Ecto neural progenitor cell (in vitro differentiated cells): ENCODE measurements around the gene ARMC9.
A peak's percentile ranks its signal among the peaks of the same experiment; 100 is the strongest.
"Not testable (repeated sequence)": the region's sequence is repeated elsewhere in the genome, so short reads cannot be mapped to it uniquely, and the experiment has no call there.

Experiments used
- DNase-seq: peaks from one replicate; pipeline ENCODE4 v3.0.0-alpha.2; 2018; ENCODE audit warnings: low spot score

The ARMC9 gene, protein sequence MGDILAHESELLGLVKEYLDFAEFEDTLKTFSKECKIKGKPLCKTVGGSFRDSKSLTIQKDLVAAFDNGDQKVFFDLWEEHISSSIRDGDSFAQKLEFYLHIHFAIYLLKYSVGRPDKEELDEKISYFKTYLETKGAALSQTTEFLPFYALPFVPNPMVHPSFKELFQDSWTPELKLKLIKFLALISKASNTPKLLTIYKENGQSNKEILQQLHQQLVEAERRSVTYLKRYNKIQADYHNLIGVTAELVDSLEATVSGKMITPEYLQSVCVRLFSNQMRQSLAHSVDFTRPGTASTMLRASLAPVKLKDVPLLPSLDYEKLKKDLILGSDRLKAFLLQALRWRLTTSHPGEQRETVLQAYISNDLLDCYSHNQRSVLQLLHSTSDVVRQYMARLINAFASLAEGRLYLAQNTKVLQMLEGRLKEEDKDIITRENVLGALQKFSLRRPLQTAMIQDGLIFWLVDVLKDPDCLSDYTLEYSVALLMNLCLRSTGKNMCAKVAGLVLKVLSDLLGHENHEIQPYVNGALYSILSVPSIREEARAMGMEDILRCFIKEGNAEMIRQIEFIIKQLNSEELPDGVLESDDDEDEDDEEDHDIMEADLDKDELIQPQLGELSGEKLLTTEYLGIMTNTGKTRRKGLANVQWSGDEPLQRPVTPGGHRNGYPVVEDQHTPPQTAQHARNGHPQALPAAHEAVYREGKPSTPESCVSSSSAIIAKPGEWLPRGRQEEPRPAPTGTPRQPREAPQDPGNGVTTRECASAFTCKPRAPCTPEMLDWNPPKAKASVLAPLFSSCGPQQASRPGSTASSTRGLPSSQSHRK

DNA sequence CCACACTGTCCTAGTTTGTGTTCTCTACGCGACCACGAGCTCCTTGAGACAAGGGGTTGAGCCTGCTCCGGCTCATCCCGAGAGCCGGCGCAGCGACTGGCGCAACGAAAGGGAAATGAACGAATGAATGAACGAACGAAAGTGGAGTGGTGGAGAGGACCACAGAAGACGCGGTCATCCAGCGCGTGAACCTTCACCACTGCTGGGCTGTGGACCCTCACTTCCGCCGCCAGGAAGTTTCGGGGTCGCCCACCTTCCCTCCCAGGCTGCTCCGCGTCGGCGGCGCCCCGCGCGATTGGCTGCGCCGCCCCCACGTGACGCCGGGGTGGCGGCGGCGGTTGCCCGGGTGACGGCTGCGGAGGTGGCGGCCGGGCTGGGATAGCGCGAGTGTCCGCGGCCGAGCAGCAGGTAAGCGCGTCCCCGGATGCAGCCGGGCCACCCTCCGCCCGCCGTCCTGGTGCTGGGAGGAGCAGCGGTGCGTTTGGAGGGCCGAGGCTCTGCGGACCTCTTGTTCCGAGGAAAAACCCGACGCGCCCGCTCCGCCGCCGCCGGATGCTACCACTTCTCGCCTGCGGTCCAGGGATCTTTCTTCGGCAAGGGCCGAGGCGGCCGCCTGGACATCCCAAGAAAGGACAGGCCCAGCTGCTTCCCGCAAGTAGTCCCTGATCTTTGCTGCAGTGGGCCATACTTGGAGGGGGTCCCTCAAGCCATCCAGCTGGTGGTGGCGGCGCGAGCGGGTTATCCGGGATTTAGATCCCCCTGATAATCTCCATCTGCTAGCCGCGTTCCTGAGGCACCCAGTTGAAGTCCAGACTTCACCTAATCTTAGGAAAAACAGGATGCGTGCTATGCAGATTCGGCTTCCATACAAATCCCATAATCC, at the start of gene ARMC9:
ARMC9 (plus strand) TSS at position 341 of the 883 bp plus-strand sequence. CDS start 7,608 bp downstream, outside the sequence.
- peak; percentile 91 for DNase-seq

DNA sequence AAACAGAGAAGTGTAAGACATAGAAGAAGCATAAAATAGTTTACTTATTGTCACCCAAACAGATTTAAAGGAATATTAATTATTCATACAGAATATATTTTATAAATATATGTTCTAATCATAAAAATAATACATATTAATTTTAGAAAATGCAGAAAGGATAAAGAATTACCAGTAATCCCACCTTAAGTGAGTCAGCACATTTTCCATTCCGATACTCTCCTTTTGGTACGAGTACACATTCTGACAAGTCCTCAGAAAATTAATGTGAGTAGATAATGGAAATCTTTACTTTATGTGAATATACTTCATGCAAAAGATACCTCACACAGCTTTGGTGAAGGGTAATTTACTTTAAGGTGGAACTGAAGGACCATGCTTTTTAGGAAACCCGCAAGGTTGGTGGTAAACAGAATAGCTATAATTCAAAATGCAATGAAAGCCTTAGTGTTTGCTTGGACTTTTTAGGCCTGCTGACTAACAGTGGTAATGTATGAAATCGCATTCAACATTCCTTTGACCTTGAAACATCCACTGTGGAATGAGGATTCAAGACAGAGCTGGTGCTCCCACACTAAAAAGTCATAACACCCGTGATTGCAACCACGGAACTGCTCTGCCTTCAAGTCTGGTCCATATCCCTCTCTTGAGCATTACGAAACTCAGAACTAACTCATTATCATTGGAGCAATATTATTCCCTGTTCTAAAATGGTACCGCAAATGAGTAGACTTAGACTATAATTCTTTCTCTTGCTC, 45.5 kb upstream of the ARMC9 start:
- no peak for DNase-seq

DNA sequence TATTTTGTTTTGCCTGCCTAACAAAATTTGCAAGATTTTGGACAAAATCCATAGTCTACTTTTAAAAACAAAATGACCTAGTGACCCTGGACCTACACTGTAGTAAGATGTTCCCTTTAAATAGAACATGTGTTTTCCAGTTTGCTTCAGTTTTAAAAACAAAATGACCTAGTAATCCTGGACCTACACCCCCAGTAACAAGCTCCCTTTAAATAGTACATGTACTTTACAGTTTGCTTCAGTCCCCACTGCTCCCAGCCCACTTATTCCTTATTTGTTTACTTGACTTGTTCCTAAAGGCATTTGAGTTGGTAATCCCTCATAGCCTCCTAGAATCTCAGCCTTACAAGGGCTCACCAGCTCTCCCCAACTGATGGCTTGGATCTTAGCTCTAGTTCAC, 39.1 kb upstream of the ARMC9 start:
- DNase-seq: no peak

DNA sequence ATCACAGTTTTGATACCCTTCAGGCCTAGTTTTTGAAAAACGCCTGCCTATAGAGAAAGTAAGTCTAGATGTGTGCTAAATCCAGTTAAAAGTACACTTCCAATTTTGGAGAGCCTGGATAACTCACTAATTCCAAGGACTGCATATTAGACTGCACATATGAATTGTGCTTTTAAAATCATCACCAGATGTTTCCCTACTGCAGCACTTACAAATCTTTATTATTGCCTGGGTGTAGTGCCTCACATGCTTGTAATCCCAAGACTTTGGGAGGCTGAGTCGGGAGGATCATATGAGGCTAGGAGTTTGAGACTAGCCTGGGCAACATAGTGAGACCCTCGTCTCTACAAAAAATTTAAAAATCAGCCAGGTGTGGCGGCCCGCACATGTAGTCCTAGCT, 37.7 kb upstream of the ARMC9 start:
- no peak for DNase-seq

DNA sequence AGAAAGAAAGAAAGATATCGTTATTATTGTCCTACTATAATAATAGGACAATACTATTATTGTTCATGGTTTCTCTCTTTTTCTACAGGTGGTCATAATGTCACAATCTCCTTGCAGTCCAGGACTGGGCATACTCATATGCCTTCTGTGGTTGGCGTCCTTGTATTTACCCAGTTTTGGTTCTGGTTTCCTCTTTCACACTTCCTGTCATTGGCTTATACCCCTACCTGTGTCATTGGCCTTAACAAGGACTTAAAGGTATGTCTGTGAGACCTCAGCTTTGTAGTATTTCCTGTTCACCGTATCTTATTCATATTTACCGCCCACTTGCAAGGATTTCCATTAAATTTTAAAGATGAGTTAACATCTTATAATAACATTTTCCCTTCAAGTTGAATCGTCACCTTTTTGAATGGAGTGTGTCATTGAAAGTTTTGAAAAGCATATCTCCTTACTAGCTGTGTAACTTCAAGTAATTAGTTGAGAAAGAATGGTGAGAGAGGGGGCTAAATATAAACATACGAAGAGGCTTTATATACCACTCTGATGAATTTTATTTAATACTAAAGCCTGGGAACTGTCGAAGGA, 37.1 kb upstream of the ARMC9 start:
- DNase-seq: no peak

DNA sequence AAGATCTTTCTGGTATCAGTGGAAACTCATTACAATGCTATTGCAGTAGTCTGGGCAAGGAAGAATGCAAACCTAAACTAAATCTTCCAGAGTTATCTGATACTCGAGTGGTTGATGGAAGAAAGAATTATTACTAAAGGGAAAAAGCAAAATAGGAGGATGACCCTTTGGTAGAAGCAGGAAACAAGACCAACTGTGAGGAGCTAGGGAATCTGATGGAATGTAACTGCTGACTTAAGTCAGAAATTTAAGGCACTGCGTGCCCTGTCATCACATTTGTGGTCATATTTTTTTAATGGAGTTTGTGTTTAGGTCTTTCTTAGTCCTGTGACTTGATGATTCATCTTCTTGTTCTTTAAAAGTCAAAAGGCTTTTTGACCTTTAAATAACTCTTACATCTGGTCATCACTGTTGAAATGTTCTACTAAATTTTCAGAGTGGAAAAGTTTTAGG, 36.5 kb upstream of the ARMC9 start:
- DNase-seq: no peak

DNA sequence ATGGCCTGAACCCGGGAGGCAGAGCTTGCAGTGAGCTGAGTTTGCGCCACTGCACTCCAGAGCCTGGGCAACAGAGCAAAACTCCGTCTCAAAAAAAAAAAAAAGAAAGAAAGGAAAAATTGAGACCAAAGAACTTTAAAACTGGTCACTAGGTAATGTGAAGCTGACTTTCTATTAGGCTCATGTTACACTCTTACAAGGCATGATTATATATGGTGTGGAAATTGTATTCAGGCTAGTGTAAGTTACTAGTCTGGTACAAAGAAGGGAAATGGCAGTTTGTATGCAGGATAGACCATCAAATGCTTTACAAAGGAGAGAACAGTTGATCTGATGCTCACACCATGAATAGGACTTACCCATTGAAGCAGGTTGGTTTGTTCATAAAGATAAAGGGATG, 35.4 kb upstream of the ARMC9 start:
- DNase-seq: no peak

DNA sequence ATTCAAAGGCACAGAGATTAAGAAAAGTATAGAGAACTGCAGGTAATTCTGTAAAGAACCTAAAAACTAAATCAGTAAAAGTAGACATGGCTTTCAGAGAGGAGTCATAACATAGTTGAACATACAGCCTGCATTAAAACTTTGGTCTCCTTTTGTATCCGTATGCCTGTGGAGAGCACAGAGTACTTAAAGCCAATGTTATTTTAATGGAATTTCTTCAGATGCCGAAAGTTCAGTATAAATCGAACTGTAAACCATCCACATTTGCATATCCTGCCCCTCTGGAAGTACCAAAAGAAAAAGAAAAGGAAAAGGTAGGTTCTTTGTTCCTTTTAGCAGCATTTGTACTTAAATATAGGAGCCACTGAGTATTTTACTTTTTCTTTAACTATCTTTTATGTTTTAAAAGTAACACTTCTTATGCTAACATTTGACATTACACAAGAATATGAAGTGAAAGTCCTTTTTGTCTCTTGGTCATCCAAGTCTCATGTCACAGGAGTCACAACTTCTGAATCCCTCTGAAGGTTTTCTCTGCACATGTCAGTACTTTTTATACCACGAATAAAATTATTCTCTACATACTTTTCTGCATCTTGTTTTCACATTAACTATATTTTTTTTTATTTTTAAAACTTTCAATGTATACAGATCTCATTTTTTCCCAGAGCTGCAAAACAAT, 34.9 kb upstream of the ARMC9 start:
- no peak for DNase-seq

DNA sequence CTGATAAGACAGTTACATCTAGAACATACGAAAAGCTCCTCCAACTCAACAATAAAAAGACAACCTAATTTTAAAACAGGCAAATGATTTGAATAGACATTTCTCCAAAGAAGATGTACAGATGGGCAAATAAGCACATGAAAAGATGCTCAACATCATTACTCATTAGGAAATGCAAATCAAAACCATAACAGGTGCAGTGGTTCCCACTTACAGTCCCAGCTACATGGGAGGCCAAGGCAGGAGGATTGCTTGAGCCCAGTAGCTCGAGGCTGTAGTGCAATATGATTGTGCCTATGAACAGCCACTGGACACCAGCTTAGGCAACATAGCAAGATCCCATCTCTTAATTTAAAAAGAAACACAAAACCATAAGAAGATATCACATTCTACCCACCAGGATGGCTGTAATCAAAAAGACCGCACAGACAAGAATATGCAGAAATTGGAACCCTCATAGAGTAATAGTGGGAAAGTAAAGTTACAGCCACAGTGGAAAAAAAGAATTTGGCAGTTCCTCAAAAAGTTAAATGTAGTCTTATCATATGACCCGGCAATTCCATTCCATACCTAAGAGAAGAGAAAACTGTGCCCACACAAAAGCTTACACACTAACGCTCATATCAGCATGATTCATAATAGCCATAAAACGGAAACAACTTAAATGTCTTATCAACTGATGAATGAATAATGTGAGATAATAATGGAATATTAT, 30.5 kb upstream of the ARMC9 start:
- DNase-seq: no peak

DNA sequence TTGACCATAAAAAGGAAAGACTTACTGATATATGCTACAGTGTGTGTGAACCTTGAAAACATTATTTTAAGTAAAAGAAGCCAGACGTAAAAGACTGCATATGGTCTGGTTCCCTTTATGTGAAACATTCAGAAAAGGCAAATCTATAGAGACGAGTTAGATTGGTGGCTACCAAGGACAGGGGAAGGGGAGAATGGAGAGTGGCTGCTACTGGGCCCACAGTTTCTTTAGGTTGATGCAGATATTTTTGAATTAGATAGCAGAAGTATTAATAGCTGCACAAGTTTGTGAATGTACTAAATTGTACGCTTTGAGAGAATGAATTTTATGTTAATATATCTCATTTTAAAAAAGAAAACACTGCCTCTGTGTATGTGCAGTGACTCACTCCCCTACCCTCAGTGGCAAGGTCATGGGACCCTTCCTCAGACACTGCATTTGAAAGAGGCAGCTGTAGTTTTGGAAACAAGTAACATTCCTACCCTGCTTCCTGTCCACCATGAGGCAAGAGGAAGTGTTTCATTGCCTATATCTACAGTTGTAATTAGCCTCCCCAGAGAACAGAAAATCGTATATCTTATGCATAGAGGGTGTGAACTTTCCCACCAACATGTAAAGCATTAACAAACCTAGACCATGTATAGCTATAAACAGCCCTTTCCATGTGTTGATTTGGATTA, 29.8 kb upstream of the ARMC9 start:
- DNase-seq: no peak

DNA sequence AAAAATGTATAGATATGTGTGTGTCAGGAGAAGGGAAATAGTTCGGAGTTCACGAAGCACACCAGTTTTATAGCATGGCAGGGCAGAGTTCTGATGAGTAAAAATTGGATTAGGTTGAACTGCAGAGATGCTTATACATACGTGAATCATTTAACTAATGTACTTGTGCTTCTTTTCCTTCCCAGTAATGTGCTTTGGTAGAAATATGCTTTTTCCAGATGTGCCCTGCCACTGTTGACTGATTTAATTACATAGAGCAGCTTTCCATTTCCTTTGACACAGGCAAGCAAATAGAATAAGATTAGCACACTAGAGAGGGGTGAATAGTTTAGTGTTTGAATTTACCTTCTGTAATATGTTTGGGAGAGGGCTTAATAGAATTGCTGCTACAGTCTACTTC, 28.9 kb upstream of the ARMC9 start:
- no peak for DNase-seq

DNA sequence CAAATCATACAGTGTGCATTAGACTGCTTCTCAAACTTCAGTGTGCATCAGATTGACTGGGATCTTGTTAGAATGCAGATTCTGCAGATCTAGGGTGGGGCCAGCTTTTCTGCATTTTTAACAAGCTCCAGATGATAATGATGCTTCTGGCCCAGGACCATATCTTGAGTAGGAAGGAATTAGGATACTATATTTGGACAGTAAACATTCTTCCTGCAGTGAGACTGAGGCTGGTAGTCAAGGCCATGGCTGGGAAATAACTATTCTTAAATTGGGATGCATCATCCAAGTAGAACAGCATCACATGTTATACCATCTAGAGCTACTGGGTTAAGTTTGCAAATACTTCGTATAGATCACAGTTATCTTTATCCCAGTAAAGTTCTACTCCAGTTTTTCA, 28.4 kb upstream of the ARMC9 start:
- no peak for DNase-seq

DNA sequence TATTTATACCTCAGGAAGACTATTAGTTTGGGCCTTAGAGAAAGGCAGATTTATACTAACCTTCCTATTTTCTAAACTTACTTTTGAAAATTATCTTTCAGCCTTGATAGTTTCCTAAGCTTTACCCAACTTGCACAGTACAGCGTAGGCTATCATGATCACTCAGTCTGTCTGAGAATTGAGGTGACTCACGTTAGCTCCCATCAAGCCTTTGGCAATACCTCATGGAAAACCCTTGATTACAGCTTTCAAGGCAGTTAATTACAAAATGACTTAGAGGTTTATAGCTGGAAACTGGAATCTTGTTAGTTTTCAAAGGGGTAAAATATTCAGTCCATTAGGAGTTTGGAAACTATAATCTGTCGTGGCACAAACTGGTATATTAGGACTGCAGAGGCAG, 26.4 kb upstream of the ARMC9 start:
- DNase-seq: no peak

DNA sequence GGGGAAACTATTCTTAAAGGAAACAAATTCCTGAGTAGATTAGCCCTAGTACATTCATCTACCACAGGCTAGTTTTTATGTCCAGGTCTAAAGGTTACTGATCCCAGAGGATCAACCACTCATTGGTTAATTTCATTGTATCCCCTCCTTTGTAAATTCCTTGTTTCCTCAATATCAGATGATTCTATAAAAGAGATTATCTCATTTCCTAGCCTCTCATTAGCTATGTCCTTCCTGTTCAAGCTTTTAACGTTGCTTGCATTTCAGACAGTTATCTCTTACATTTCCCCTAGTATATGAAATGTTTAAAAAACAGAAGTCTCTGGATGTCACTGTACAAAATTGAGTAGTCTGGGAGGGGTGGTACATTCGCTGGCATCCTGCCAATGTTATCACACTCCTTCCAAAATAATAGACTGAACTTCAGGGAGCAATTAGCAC, 24.2 kb upstream of the ARMC9 start:
- no peak for DNase-seq

DNA sequence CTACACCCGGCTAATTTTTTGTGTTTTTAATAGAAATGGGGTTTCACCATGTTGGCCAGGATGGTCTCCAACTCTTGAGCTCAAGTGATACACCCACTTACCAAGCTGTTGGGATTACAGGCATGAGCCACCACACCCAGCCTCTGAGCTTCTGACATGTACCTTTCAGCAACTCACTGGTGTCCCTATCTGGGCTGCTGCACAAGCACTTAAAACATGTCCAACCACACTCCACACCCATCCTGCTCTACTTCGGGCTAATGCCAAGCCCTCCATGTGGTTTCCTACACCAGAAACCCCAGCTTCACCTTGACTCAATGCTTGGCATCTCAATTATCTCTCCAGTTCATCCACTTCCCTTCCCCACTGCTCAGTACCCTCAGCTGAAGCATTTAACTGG, 22.4 kb upstream of the ARMC9 start:
- DNase-seq: no peak

DNA sequence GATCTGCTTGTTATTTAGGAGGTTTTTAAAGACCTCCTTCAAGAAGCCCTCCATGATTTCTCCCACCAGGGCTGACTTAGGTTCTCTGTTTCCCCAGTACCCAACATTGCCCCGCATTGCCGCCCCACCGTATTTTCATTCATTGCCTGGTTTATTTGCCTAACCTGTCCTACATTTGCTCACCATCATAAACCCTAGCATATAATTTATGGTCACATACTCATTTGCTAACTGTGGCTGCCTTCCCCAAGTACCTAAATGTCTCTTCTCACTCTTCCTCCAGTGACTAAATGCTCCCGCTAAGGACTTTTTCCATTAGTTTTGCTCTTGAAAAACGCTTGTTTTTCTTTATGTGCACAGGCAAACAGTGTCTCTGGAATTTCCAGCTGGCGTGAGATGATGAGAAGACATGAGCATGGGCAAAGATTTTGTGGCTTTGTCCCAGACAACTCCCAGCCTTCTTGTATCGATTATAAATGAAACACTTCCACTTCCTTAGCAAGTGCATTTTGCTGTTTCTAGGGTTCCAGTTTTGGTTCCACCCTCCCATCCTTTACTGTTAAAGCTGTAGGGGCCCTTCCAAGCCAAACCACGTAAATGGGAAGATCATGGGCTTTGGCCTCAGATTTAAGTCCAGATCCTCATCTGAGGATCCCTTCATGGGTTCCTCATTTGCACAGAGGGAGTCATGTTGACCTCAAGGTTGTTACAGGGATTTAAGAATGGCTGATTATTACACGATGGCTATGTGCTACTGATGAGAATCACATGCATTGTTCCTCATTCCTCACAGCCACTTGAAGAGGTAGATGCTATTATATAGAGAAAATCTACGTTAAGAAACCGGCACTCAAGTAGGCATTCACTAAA, 21.0 kb upstream of the ARMC9 start:
- no peak for DNase-seq

DNA sequence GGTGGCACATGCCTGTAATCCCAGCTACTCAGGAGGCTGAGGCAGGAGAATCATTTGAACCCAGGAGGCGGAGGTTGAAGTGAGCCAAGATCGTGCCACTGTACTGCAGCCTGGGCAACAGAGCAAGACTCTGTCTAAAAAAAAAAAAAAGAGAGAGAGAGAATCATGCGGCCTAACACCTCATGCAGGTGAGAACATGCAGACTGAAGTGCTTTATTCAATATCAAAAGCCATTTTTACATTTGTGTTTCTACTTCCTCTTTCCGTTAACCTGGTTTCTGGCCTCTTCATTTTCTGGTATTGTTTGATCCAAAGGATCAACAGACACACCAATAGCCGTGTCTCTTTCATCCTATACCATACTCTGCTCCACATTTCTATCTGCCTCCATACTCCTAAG, 19.6 kb upstream of the ARMC9 start:
- DNase-seq: not testable (repeated sequence)

DNA sequence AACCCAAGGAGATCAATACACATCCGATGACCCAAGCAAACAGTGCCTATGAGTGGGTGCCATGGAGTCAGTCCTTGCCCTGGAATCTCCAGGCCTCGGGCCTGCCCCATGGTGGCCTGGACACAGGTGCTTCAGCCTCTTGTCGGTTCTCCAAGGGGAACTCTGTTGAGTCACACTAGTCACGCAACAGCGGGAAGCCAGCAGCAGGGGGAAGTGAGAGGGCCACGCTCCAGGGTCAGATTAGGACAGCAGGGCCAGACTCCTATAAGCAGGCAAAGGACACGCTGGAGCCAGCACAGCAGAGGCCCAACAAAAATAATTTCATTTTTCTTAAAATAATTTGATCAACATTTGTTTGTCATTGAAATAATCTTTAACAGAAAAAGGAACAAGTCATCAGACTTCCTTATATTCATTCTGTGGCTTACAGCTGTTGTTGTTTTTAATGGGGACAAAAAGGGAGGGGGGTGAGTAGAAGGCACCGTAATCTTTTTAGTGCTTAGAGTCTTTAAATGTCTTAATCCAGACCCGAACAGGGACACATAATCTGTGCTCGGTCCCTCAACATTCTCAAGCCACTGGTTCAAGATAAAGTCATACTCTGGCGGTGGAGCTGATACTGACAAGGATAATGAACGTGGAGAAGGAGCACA, 16.4 kb upstream of the ARMC9 start:
- DNase-seq: no peak
